Ecto neural progenitor cell (in vitro differentiated cells): ENCODE data around the gene ELAC2.
A peak's percentile ranks its signal among the peaks of the same experiment; 100 is the strongest.
"Not testable (repeated sequence)": the region's sequence is repeated elsewhere in the genome, so short reads cannot be mapped to it uniquely, and the experiment has no call there.

Experiments used
- DNase-seq: peaks from one replicate; pipeline ENCODE4 v3.0.0-alpha.2; 2018; ENCODE audit warnings: low spot score

ELAC2 gene

GRCh38 chr17:12990041-12990808 is 27.6 kb downstream of the ELAC2 start:
- no peak for DNase-seq

- DNase-seq: peak; percentile 84
Measured at GRCh38 chr17:12987120-12987519, 30.7 kb downstream of the ELAC2 start.

- DNase-seq: no peak
Measured at GRCh38 chr17:12985431-12986293, 32.2 kb downstream of the ELAC2 start.

GRCh38 chr17:12983991-12984884 is 33.6 kb downstream of the ELAC2 start:
- no peak for DNase-seq

GRCh38 chr17:12982224-12982623 is 35.6 kb downstream of the ELAC2 start:
- no peak for DNase-seq

GRCh38 chr17:12979826-12980500 is 37.9 kb downstream of the ELAC2 start:
- no peak for DNase-seq

- no peak for DNase-seq
Measured at GRCh38 chr17:12979246-12979645, 38.6 kb downstream of the ELAC2 start.

- DNase-seq: not testable (repeated sequence)
Measured at GRCh38 chr17:12978787-12979186, 39.0 kb downstream of the ELAC2 start.

- no peak for DNase-seq
Measured at GRCh38 chr17:12977008-12977751, 40.6 kb downstream of the ELAC2 start.

GRCh38 chr17:12974005-12974531 is 43.8 kb downstream of the ELAC2 start:
- DNase-seq: peak; percentile 69

GRCh38 chr17:12973496-12974004 is 44.3 kb downstream of the ELAC2 start:
- peak; percentile 57 for DNase-seq

GRCh38 chr17:12967962-12968361 is 49.9 kb downstream of the ELAC2 start:
- no peak for DNase-seq

GRCh38 chr17:12966413-12966812 is 51.4 kb downstream of the ELAC2 start:
- no peak for DNase-seq

- no peak for DNase-seq
Measured at GRCh38 chr17:12965988-12966387, 51.8 kb downstream of the ELAC2 start.

- DNase-seq: no peak
Measured at GRCh38 chr17:12964840-12965239, 53.0 kb downstream of the ELAC2 start.

- DNase-seq: no peak
Measured at GRCh38 chr17:12964162-12964561, 53.7 kb downstream of the ELAC2 start.

- no peak for DNase-seq
Measured at GRCh38 chr17:12963505-12963904, 54.3 kb downstream of the ELAC2 start.

GRCh38 chr17:12961655-12962054 is 56.2 kb downstream of the ELAC2 start:
- no peak for DNase-seq

- DNase-seq: no peak
Measured at GRCh38 chr17:12959441-12959840, 58.4 kb downstream of the ELAC2 start.

GRCh38 chr17:12958786-12959185 is 59.0 kb downstream of the ELAC2 start:
- no peak for DNase-seq
